SK-N-SH (cell line): ENCODE data around the gene MGAT5. TPM values are rescaled to one million over a fixed set of nuclear protein-coding genes. Genes with fewer than 3 reads are reported as not detected.

ENCODE experiments used
- CTCF ChIA-PET: fragments of 300-600, 350-600 bp; formaldehyde crosslinking; extraction: SDS; loops from one replicate; lab custom pipeline; 2021; lab: Yijun Ruan, JAX
- POLR2A ChIA-PET: fragments of 350-600 bp; sonication (Branson Sonifier 250); formaldehyde crosslinking; extraction: SDS; loops from one replicate; lab custom pipeline; 2020; ENCODE audit warnings: antibody characterized with exemption, inconsistent platforms; lab: Yijun Ruan, JAX
- DNase-seq: peaks from one replicate; pipeline ENCODE4 v3.0.0; 2012
- H2AFZ ChIP-seq: fragments of 200-600 bp; sonication (generic); 2 replicates; pipeline ENCODE4 v1.8.1; 2016; ENCODE audit warnings: antibody characterized with exemption, mild to moderate bottlenecking, low read depth
- H3F3A ChIP-seq: fragments of 200-600 bp; sonication (generic); replicated peaks from 2 replicates; pipeline ENCODE3; 2016; ENCODE audit warnings: antibody characterized with exemption, mild to moderate bottlenecking; ENCODE audit not compliant: insufficient read depth
- H3K27ac ChIP-seq, 2 experiments: fragments of 200-500 bp in 1 of 2; fragments of 200-600 bp in 1 of 2; sonication (Bioruptor generic) in 1 of 2; sonication (generic), shearing (Covaris generic) in 1 of 2; 2 replicates each; pipeline versions ENCODE4 v1.5.1 to v1.6.1; 2014 to 2016; ENCODE audit warnings: low read depth in 2 of 2, inconsistent platforms in 1 of 2, low read length in 1 of 2, mild to moderate bottlenecking in 1 of 2, mixed read lengths in 1 of 2
- H3K27me3 ChIP-seq: fragments of 200-600 bp; sonication (generic), shearing (Covaris generic); 2 replicates; pipeline ENCODE4 v1.6.1; 2016; ENCODE audit warnings: mixed run types; ENCODE audit not compliant: insufficient read depth
- H3K36me3 ChIP-seq, 2 experiments: fragments of 200-500 bp in 1 of 2; fragments of 200-600 bp in 1 of 2; sonication (Bioruptor generic) in 1 of 2; sonication (generic) in 1 of 2; replicated peaks in 1 of 2; 2 replicates each; pipeline versions ENCODE3 to v1.5.1; 2014 to 2016; ENCODE audit warnings: low read length in 1 of 2, mild to moderate bottlenecking in 1 of 2; ENCODE audit not compliant: insufficient read depth in 2 of 2, control insufficient read depth in 1 of 2
- H3K4me1 ChIP-seq, 2 experiments: fragments of 200-500 bp in 1 of 2; fragments of 200-600 bp in 1 of 2; sonication (Bioruptor generic) in 1 of 2; sonication (generic), shearing (Covaris generic) in 1 of 2; 2 replicates each; pipeline versions ENCODE4 v1.5.1 to v1.6.1; 2014 to 2016; ENCODE audit warnings: low read depth in 1 of 2, low read length in 1 of 2, mixed run types in 1 of 2; ENCODE audit not compliant: insufficient read depth in 2 of 2, control insufficient read depth in 1 of 2
- H3K4me2 ChIP-seq: fragments of 200-600 bp; sonication (generic), shearing (Covaris generic); 2 replicates; pipeline ENCODE4 v1.6.1; 2017; ENCODE audit warnings: mixed run types
- H3K4me3 ChIP-seq, 2 experiments: fragments of 200-500 bp in 1 of 2; fragments of 200-600 bp in 1 of 2; sonication (Bioruptor generic) in 1 of 2; sonication (generic), shearing (Covaris generic) in 1 of 2; 2 replicates each; pipeline versions ENCODE4 v1.5.1 to v1.8.1; 2014 to 2016; ENCODE audit warnings: low read depth in 2 of 2, inconsistent platforms in 1 of 2, low read length in 1 of 2, mild to moderate bottlenecking in 1 of 2, mixed read lengths in 1 of 2, moderate library complexity in 1 of 2
- H3K79me2 ChIP-seq: fragments of 200-600 bp; sonication (generic); 2 replicates; pipeline ENCODE4 v1.8.1; 2017; ENCODE audit warnings: mild to moderate bottlenecking; ENCODE audit not compliant: insufficient read depth
- H3K9ac ChIP-seq: fragments of 200-600 bp; sonication (generic); 2 replicates; pipeline ENCODE4 v1.6.1; 2017; ENCODE audit warnings: mixed run types
- H3K9me2 ChIP-seq: fragments of 200-600 bp; sonication (generic); 2 replicates; pipeline ENCODE4 v1.6.1; 2017; ENCODE audit warnings: mixed run types
- H3K9me3 ChIP-seq: fragments of 200-600 bp; sonication (generic); 2 replicates; pipeline ENCODE4 v1.6.1; 2017; ENCODE audit warnings: mixed run types, mild to moderate bottlenecking, moderate library complexity
- H4K20me1 ChIP-seq: fragments of 200-600 bp; sonication (generic); 2 replicates; pipeline ENCODE4 v1.6.1; 2017; ENCODE audit warnings: mild to moderate bottlenecking, mixed run types; ENCODE audit not compliant: insufficient read depth
- CHD2 ChIP-seq: fragments of 150-350 bp; IDR thresholded peaks from 2 replicates; pipeline ENCODE4 v1.6.1; 2018; ENCODE audit warnings: low read length; ENCODE audit not compliant: partially characterized antibody
- ELF1 ChIP-seq: IDR thresholded peaks from 2 replicates; pipeline ENCODE4 v1.4.0; 2012
- EP300 ChIP-seq, 2 experiments: IDR thresholded peaks; 2 replicates each; pipeline versions ENCODE4 v1.4.0 to v1.6.1; 2012; ENCODE audit warnings: borderline replicate concordance in 1 of 2, low read depth in 1 of 2, low read length in 1 of 2
- EZH2phosphoT487 ChIP-seq: fragments of 200-600 bp; sonication (generic); IDR thresholded peaks from 2 replicates; pipeline ENCODE4 v1.6.1; 2017; ENCODE audit warnings: low read depth, mixed run types, mild to moderate bottlenecking, antibody characterized with exemption, moderate library complexity, borderline replicate concordance
- GABPA ChIP-seq: IDR thresholded peaks from 2 replicates; pipeline ENCODE4 v1.4.0; 2012; ENCODE audit warnings: low read depth, mild to moderate bottlenecking
- JUND ChIP-seq: IDR thresholded peaks from 2 replicates; pipeline ENCODE4 v1.4.0; 2012
- MXI1 ChIP-seq: IDR thresholded peaks from 2 replicates; pipeline ENCODE4 v1.6.1; 2012; ENCODE audit warnings: mild to moderate bottlenecking, low read depth, low read length, improper control_type of control experiment
- POLR2AphosphoS5 ChIP-seq: IDR thresholded peaks from 2 replicates; pipeline ENCODE4 v1.6.1; 2012; ENCODE audit warnings: low read depth, low read length
- RCOR1 ChIP-seq: fragments of 150-350 bp; IDR thresholded peaks from 2 replicates; pipeline ENCODE4 v1.6.1; 2017; ENCODE audit warnings: antibody characterized with exemption, low read length
- RFX5 ChIP-seq: IDR thresholded peaks from 2 replicates; pipeline ENCODE4 v1.6.1; 2012; ENCODE audit warnings: mild to moderate bottlenecking, improper control_type of control experiment, low read length
- RXRA ChIP-seq: IDR thresholded peaks from 2 replicates; pipeline ENCODE4 v1.4.0; 2012; ENCODE audit warnings: low read depth, mild to moderate bottlenecking, borderline replicate concordance
- SIN3A ChIP-seq: IDR thresholded peaks from 2 replicates; pipeline ENCODE4 v1.6.1; 2012; ENCODE audit warnings: low read depth, mild to moderate bottlenecking, low read length, moderate library complexity, borderline replicate concordance
- SMC3 ChIP-seq: IDR thresholded peaks from 2 replicates; pipeline ENCODE4 v1.6.1; 2012; ENCODE audit warnings: low read depth, low read length, improper control_type of control experiment
- TAF1 ChIP-seq: IDR thresholded peaks from 2 replicates; pipeline ENCODE4 v1.6.1; 2012; ENCODE audit warnings: low read depth, mild to moderate bottlenecking, low read length, moderate library complexity, borderline replicate concordance
- WGBS: methylation state at CpG from one replicate; pipeline ENCODE4 v1.1.6; 2017; ENCODE audit warnings: low lambda C conversion rate; 5-methylcytosine and 5-hydroxymethylcytosine counted together
- polyA plus RNA-seq, 3 experiments: library from polyadenylated mRNA; depleted of rRNA; stranded (reverse); fragments of >200 nt; gene quantifications; 2 replicates each; pipeline ENCODE4 v1.2.3, GENCODE V29; 2012
- TF ChIP-seq, protein P1 (sequence below): IDR thresholded peaks from 2 replicates; pipeline ENCODE4 v1.4.0; 2012; ENCODE audit warnings: low read depth
- TF ChIP-seq, protein P2 (sequence below): IDR thresholded peaks from 2 replicates; pipeline ENCODE4 v1.6.1; 2012; ENCODE audit warnings: mild to moderate bottlenecking, low read depth, low read length, moderate library complexity
- TF ChIP-seq, protein P3 (sequence below): IDR thresholded peaks from 2 replicates; pipeline ENCODE4 v1.4.0; 2012; ENCODE audit warnings: low read depth, borderline replicate concordance
- TF ChIP-seq, protein P4 (sequence below): fragments of 150-350 bp; IDR thresholded peaks from 2 replicates; pipeline ENCODE4 v1.6.1; 2017; ENCODE audit warnings: antibody characterized with exemption, low read length, low read depth, borderline replicate concordance

MGAT5 gene
- polyA plus RNA-seq, 1 of the 3 experiments (the other 2 are of a cell fraction): 18.2 TPM

DNA sequence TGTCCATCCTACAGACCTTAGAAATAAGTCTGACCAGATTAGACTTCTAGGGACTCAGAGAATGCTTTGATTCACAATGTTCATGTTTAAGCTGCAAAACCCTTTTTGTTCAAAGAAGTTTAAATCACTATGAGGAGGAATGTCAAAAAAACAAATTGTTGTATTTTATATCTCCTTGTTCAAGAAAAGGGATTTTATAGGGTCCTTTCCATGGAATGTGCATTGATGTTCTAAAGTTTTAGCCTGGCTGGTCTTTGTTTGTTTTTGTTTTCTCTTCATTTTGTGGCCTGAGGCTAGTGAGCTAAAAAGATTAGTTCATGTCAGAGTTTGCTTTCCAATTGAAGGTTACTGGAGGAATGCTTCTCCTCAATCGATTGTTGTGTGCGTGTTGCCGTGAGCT is 77.2 kb downstream of the MGAT5 start:
- TF ChIP-seq, protein P1, sequence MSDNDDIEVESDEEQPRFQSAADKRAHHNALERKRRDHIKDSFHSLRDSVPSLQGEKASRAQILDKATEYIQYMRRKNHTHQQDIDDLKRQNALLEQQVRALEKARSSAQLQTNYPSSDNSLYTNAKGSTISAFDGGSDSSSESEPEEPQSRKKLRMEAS: no peak
- TF ChIP-seq RCOR1 (no peak), SIN3A (no peak), MXI1 (no peak), RXRA (no peak), JUND (no peak), TAF1 (no peak), SMC3 (no peak), POLR2AphosphoS5 (no peak), RFX5 (no peak), EZH2phosphoT487 (no peak), ELF1 (no peak), CHD2 (no peak), GABPA (no peak), EP300 (IDR thresholded peaks at IDR 0.05; ENCODE audit: borderline replicate concordance in 1 of 2, low read depth in 1 of 2, low read length in 1 of 2) (no peak)
- TF ChIP-seq, protein P2, sequence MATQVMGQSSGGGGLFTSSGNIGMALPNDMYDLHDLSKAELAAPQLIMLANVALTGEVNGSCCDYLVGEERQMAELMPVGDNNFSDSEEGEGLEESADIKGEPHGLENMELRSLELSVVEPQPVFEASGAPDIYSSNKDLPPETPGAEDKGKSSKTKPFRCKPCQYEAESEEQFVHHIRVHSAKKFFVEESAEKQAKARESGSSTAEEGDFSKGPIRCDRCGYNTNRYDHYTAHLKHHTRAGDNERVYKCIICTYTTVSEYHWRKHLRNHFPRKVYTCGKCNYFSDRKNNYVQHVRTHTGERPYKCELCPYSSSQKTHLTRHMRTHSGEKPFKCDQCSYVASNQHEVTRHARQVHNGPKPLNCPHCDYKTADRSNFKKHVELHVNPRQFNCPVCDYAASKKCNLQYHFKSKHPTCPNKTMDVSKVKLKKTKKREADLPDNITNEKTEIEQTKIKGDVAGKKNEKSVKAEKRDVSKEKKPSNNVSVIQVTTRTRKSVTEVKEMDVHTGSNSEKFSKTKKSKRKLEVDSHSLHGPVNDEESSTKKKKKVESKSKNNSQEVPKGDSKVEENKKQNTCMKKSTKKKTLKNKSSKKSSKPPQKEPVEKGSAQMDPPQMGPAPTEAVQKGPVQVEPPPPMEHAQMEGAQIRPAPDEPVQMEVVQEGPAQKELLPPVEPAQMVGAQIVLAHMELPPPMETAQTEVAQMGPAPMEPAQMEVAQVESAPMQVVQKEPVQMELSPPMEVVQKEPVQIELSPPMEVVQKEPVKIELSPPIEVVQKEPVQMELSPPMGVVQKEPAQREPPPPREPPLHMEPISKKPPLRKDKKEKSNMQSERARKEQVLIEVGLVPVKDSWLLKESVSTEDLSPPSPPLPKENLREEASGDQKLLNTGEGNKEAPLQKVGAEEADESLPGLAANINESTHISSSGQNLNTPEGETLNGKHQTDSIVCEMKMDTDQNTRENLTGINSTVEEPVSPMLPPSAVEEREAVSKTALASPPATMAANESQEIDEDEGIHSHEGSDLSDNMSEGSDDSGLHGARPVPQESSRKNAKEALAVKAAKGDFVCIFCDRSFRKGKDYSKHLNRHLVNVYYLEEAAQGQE: no peak
- TF ChIP-seq, protein P3, sequence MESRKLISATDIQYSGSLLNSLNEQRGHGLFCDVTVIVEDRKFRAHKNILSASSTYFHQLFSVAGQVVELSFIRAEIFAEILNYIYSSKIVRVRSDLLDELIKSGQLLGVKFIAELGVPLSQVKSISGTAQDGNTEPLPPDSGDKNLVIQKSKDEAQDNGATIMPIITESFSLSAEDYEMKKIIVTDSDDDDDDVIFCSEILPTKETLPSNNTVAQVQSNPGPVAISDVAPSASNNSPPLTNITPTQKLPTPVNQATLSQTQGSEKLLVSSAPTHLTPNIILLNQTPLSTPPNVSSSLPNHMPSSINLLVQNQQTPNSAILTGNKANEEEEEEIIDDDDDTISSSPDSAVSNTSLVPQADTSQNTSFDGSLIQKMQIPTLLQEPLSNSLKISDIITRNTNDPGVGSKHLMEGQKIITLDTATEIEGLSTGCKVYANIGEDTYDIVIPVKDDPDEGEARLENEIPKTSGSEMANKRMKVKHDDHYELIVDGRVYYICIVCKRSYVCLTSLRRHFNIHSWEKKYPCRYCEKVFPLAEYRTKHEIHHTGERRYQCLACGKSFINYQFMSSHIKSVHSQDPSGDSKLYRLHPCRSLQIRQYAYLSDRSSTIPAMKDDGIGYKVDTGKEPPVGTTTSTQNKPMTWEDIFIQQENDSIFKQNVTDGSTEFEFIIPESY: no peak
- TF ChIP-seq, protein P4, sequence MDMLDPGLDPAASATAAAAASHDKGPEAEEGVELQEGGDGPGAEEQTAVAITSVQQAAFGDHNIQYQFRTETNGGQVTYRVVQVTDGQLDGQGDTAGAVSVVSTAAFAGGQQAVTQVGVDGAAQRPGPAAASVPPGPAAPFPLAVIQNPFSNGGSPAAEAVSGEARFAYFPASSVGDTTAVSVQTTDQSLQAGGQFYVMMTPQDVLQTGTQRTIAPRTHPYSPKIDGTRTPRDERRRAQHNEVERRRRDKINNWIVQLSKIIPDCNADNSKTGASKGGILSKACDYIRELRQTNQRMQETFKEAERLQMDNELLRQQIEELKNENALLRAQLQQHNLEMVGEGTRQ: no peak
- H3K4me3 ChIP-seq: no peak overlapping the region
- no peak overlapping the region for H2AFZ ChIP-seq
- no peak overlapping the region for H3K9ac ChIP-seq
- H3K36me3 ChIP-seq: peaks cover 0 to 7% of the 10 kb centered on the region in 2 experiments
- no peak overlapping the region for H3K4me2 ChIP-seq
- no peaks in the 10 kb centered on the region for H4K20me1 ChIP-seq
- H3K9me3 ChIP-seq: no peaks in the 10 kb centered on the region
- no peaks in the 10 kb centered on the region for H3K27me3 ChIP-seq
- CTCF ChIA-PET: interaction anchor here (1.3 kb wide), 1 partner anchor 214 kb away, joined by 3 read pairs; no protein-coding TSS in a partner anchor
- H3K27ac ChIP-seq: no peak overlapping the region
- peaks cover 0 to 16% of the 10 kb centered on the region in 2 experiments; a peak in 2 of 4 replicates for H3K4me1 ChIP-seq
- no peak for DNase-seq
- WGBS: 96% methylated on average over 3 of the region's 3 CpGs
- H3K9me2 ChIP-seq: no peaks in the 10 kb centered on the region; the same call in 1 of the 2 replicates
- no peaks in the 10 kb centered on the region for H3K79me2 ChIP-seq
- POLR2A ChIA-PET: no interaction called here
- H3F3A ChIP-seq: peaks cover 3% of the 10 kb centered on the region
